HG02973 (cell line): ENCODE data around the gene OTOG.

ENCODE experiments used
- ATAC-seq: cut with Tn5 transposase; IDR thresholded peaks from one replicate; pipeline ENCODE4 v1.9.1; 2021; ENCODE audit warnings: moderate library complexity; ENCODE audit not compliant: unreplicated experiment

OTOG gene

GRCh38 chr11:17538054-17538453 is 9.0 kb upstream of the OTOG start:
- no peak for ATAC-seq

- ATAC-seq = no peak
Measured at GRCh38 chr11:17538731-17539130, 8.3 kb upstream of the OTOG start.

- ATAC-seq = no peak
Measured at GRCh38 chr11:17540807-17541206, 6.3 kb upstream of the OTOG start.

- ATAC-seq = no peak
Measured at GRCh38 chr11:17541330-17541885, 5.7 kb upstream of the OTOG start.

GRCh38 chr11:17542249-17542648 is 4.8 kb upstream of the OTOG start:
- ATAC-seq = no peak

GRCh38 chr11:17543041-17543440 is 4.0 kb upstream of the OTOG start:
- no peak for ATAC-seq

GRCh38 chr11:17543574-17544180 is 3.4 kb upstream of the OTOG start:
- no peak for ATAC-seq

GRCh38 chr11:17544181-17544622 is 2.9 kb upstream of the OTOG start, which contains the start of gene USH1C:
Gene USH1C, minus strand, starts transcription at chr11:17544416. Its CDS starts 109 bp downstream, at chr11:17544307.
- ATAC-seq = no peak

GRCh38 chr11:17546240-17546639 is 819 bp upstream of the OTOG start:
- no peak for ATAC-seq

- ATAC-seq = no peak
Measured at GRCh38 chr11:17547932-17548331, 873 bp downstream of the OTOG start.

GRCh38 chr11:17548444-17548843 is 1.4 kb downstream of the OTOG start:
- no peak for ATAC-seq

GRCh38 chr11:17550450-17551346 is 3.6 kb downstream of the OTOG start:
- ATAC-seq = no peak

GRCh38 chr11:17551347-17552040 is 4.4 kb downstream of the OTOG start:
- ATAC-seq = no peak

GRCh38 chr11:17552041-17552355 is 4.9 kb downstream of the OTOG start:
- no peak for ATAC-seq

- no peak for ATAC-seq
Measured at GRCh38 chr11:17552392-17553248, 5.6 kb downstream of the OTOG start.

GRCh38 chr11:17553249-17553546 is 6.1 kb downstream of the OTOG start:
- ATAC-seq = no peak

GRCh38 chr11:17554487-17554886 is 7.4 kb downstream of the OTOG start:
- ATAC-seq = no peak

GRCh38 chr11:17556999-17557398 is 9.9 kb downstream of the OTOG start:
- no peak for ATAC-seq

GRCh38 chr11:17558025-17558780 is 11.1 kb downstream of the OTOG start:
- no peak for ATAC-seq

GRCh38 chr11:17558916-17559315 is 11.9 kb downstream of the OTOG start:
- ATAC-seq = no peak
